IPS DF 4.7 (cell line): ENCODE measurements around the gene BUD31.

Experiments used
- DNase-seq: peaks from one replicate; pipeline ENCODE4 v3.0.0-alpha.2; 2013; ENCODE audit warnings: low spot score; ENCODE audit errors: extremely low read depth

BUD31 gene

GRCh38 chr7:99468336-99468918 lies 59.7 kb downstream of the BUD31 start:
- no peak for DNase-seq
